HCT116 (cell line): ENCODE data around the gene SPRED3. TPM values are rescaled to one million over a fixed set of nuclear protein-coding genes. Genes with fewer than 3 reads are reported as not detected.

Experiments
- ATAC-seq: fragments of 200-7000 bp; cut with Tn5 transposase; 2 replicates; pipeline ENCODE4 v1.9.1; 2020; ENCODE audit warnings: mild to moderate bottlenecking, moderate library complexity
- BruUV-seq: library from RNA; stranded (reverse); fragments of 400-500 nt; replicated peaks from 2 replicates; lab custom pipeline; 2021; lab: Mats Ljungman, UMichigan
- CTCF ChIA-PET: fragments of 300-600 bp; sonication (Branson Sonifier 250); formaldehyde crosslinking; loops from one replicate; lab custom pipeline; 2021; ENCODE audit warnings: antibody characterized with exemption; lab: Charles Lee
- POLR2A ChIA-PET: fragments of 300-600, 350-600 bp; sonication (Branson Sonifier 250); formaldehyde crosslinking; loops from one replicate; lab custom pipeline; 2021; ENCODE audit warnings: antibody characterized with exemption; lab: Charles Lee
- RAD21 ChIA-PET, 2 experiments: fragments of 300-600 bp; sonication (Branson Sonifier 250); formaldehyde crosslinking; loops; one replicate each; lab custom pipeline; 2023; ENCODE audit warnings: low total read pairs in 2 of 2; ENCODE audit not compliant: uncharacterized antibody in 2 of 2, unreplicated experiment in 2 of 2, low non-redundant PET in 1 of 2; lab: Charles Lee
- DNase-seq: peaks from one replicate; pipeline ENCODE4 v3.0.0-alpha.2; 2010; ENCODE audit warnings: low read depth, low spot score
- H2AFZ ChIP-seq: fragments of 200-600 bp; shearing (Covaris generic), sonication (generic); 2 replicates; pipeline ENCODE4 v1.6.1; 2017; ENCODE audit warnings: low read depth, mixed run types, mixed read lengths, antibody characterized with exemption, low read length; ENCODE audit not compliant: poor library complexity, severe bottlenecking
- H3K27ac ChIP-seq: 2 replicates; pipeline ENCODE4 v1.5.1; 2012; ENCODE audit warnings: low read depth, low read length
- H3K27me3 ChIP-seq: fragments of 200-600 bp; sonication (generic); 2 replicates; pipeline ENCODE4 v1.6.1; 2016; ENCODE audit warnings: mixed run types, low read length, mixed read lengths; ENCODE audit not compliant: insufficient read depth
- H3K36me3 ChIP-seq, 2 experiments: fragments of 200-500 bp in 1 of 2; fragments of 200-600 bp in 1 of 2; sonication (Bioruptor generic) in 1 of 2; sonication (generic) in 1 of 2; 2 replicates each; pipeline versions ENCODE4 v1.5.1 to v1.6.1; 2014 to 2016; ENCODE audit warnings: low read length in 2 of 2, inconsistent platforms in 1 of 2, mixed read lengths in 1 of 2, mixed run types in 1 of 2; ENCODE audit not compliant: insufficient read depth in 2 of 2, control insufficient read depth in 1 of 2
- H3K4me1 ChIP-seq, 2 experiments: fragments of 200-600 bp in 1 of 2; sonication (generic) in 1 of 2; 2 replicates each; pipeline versions ENCODE4 v1.5.1 to v1.6.1; 2012 to 2017; ENCODE audit warnings: low read length in 2 of 2, inconsistent platforms in 1 of 2, mild to moderate bottlenecking in 1 of 2, mixed read lengths in 1 of 2, mixed run types in 1 of 2, moderate library complexity in 1 of 2; ENCODE audit not compliant: insufficient read depth in 2 of 2, control insufficient read depth in 1 of 2
- H3K4me2 ChIP-seq: fragments of 200-600 bp; sonication (generic); 2 replicates; pipeline ENCODE4 v1.6.1; 2017; ENCODE audit warnings: mixed run types, low read length, mixed read lengths
- H3K4me3 ChIP-seq, 2 experiments: fragments of 200-600 bp in 1 of 2; sonication (generic) in 1 of 2; replicated peaks in 1 of 2; 2 replicates each; pipeline ENCODE4 v1.5.1; 2011 to 2016; ENCODE audit warnings: low read length in 2 of 2, control low read depth in 1 of 2, low read depth in 1 of 2, mild to moderate bottlenecking in 1 of 2, mixed read lengths in 1 of 2, mixed run types in 1 of 2
- H3K79me2 ChIP-seq: fragments of 200-600 bp; sonication (generic); 2 replicates; pipeline ENCODE4 v1.6.1; 2017; ENCODE audit warnings: mild to moderate bottlenecking, mixed run types, low read length, moderate library complexity, mixed read lengths; ENCODE audit not compliant: insufficient read depth
- H3K9ac ChIP-seq: fragments of 200-600 bp; sonication (generic); 2 replicates; pipeline ENCODE4 v1.6.1; 2016; ENCODE audit warnings: low read length, mixed read lengths
- H3K9me2 ChIP-seq: fragments of 200-600 bp; sonication (generic), shearing (Covaris generic); 2 replicates; pipeline ENCODE4 v1.6.1; 2017; ENCODE audit warnings: mixed run types, mild to moderate bottlenecking, moderate library complexity; ENCODE audit not compliant: insufficient read depth
- H3K9me3 ChIP-seq, 2 experiments: fragments of 200-500 bp in 1 of 2; fragments of 200-600 bp in 1 of 2; sonication (Bioruptor generic) in 1 of 2; sonication (generic) in 1 of 2; 2 replicates each; pipeline ENCODE4 v1.6.1; 2014 to 2017; ENCODE audit warnings: low read length in 2 of 2, mixed read lengths in 2 of 2, inconsistent platforms in 1 of 2, low read depth in 1 of 2, mild to moderate bottlenecking in 1 of 2, mixed run types in 1 of 2, moderate library complexity in 1 of 2; ENCODE audit not compliant: control insufficient read depth in 1 of 2, insufficient read depth in 1 of 2
- H4K20me1 ChIP-seq: fragments of 200-600 bp; sonication (generic), shearing (Covaris generic); 2 replicates; pipeline ENCODE4 v1.6.1; 2017; ENCODE audit warnings: mixed run types, mild to moderate bottlenecking, moderate library complexity; ENCODE audit not compliant: insufficient read depth
- CBX3 ChIP-seq: IDR thresholded peaks from 2 replicates; pipeline ENCODE4 v1.6.1; 2012; ENCODE audit warnings: low read depth
- CEBPB ChIP-seq: IDR thresholded peaks from 2 replicates; pipeline ENCODE4 v1.6.1; 2012; ENCODE audit warnings: low read depth
- ELF1 ChIP-seq: IDR thresholded peaks from 2 replicates; pipeline ENCODE4 v1.6.1; 2012; ENCODE audit warnings: low read depth, borderline replicate concordance
- EZH2 ChIP-seq: fragments of 200-600 bp; sonication (generic); IDR thresholded peaks from 2 replicates; pipeline ENCODE4 v1.6.1; 2017; ENCODE audit warnings: antibody characterized with exemption, mixed run types
- FOSL1 ChIP-seq: IDR thresholded peaks from 2 replicates; pipeline ENCODE4 v1.6.1; 2012; ENCODE audit warnings: low read depth
- JUND ChIP-seq: IDR thresholded peaks from 2 replicates; pipeline ENCODE4 v1.6.1; 2012
- POLR2A ChIP-seq: IDR thresholded peaks from 2 replicates; pipeline ENCODE4 v1.7.0; 2011; ENCODE audit warnings: borderline replicate concordance; ENCODE audit not compliant: insufficient read depth, insufficient read length; ENCODE audit errors: extremely low read depth
- RAD21 ChIP-seq: IDR thresholded peaks from 2 replicates; pipeline ENCODE4 v1.6.1; 2012; ENCODE audit warnings: low read depth, mild to moderate bottlenecking
- REST ChIP-seq: IDR thresholded peaks from 2 replicates; pipeline ENCODE4 v1.6.1; 2012; ENCODE audit warnings: low read depth
- SIN3A ChIP-seq: IDR thresholded peaks from 2 replicates; pipeline ENCODE4 v1.6.1; 2012; ENCODE audit warnings: low read depth
- SP1 ChIP-seq: IDR thresholded peaks from 2 replicates; pipeline ENCODE4 v1.6.1; 2012; ENCODE audit warnings: low read depth
- TCF7L2 ChIP-seq: IDR thresholded peaks from 2 replicates; pipeline ENCODE4 v1.7.0; 2011; ENCODE audit warnings: borderline replicate concordance, inconsistent platforms; ENCODE audit not compliant: insufficient read depth, insufficient read length; ENCODE audit errors: extremely low read depth
- ZFX ChIP-seq: fragments of 450-650 bp; IDR thresholded peaks from 2 replicates; pipeline ENCODE4 v1.6.1; 2017
- ZNF274 ChIP-seq: fragments of 200-500 bp; sonication (Bioruptor generic); IDR thresholded peaks from 2 replicates; pipeline ENCODE4 v1.6.1; 2014; ENCODE audit warnings: mild to moderate bottlenecking, low read depth, low read length, inconsistent platforms
- intact Hi-C: fragments of 100-400 bp; cut with micrococcal nuclease; formaldehyde crosslinking; loops from 2 replicates; pipeline ENCODE4 v1.10.0; 2022
- total RNA-seq: library from RNA; stranded (reverse); gene quantifications from one replicate; pipeline ENCODE4 v1.2.1, GENCODE V29; 2021; ENCODE audit not compliant: unreplicated experiment
- TF ChIP-seq, protein P1 (sequence below), 3 experiments: fragments of 200-600 bp in 1 of 3; sonication (generic) in 1 of 3; IDR thresholded peaks in 2 of 3; conservative IDR thresholded peaks in 1 of 3; 2 replicates each; pipeline ENCODE4 v1.5.1; 2012 to 2017; ENCODE audit warnings: low read depth in 2 of 3, low read length in 2 of 3, antibody characterized with exemption in 1 of 3, borderline replicate concordance in 1 of 3, control low read depth in 1 of 3, mild to moderate bottlenecking in 1 of 3, mixed read lengths in 1 of 3, mixed run types in 1 of 3, moderate library complexity in 1 of 3; ENCODE audit not compliant: insufficient read depth in 1 of 3
- TF ChIP-seq, protein P2 (sequence below): IDR thresholded peaks from 2 replicates; pipeline ENCODE4 v1.6.1; 2011; ENCODE audit warnings: mild to moderate bottlenecking, low read length, moderate library complexity; ENCODE audit not compliant: insufficient replicate concordance; ENCODE audit errors: extremely low read depth
- TF ChIP-seq, protein P3 (sequence below): IDR thresholded peaks from 2 replicates; pipeline ENCODE4 v1.6.1; 2012

Gene SPRED3
- total RNA-seq, 1 experiment from 2014 or later = 3.4 TPM

GRCh38 chr19:38440592-38440991, 52.1 kb downstream of the SPRED3 start:
- ChIA-PET RAD21 (no interaction called here), POLR2A (no interaction called here), CTCF (interaction anchor here (1.7 kb wide), 1 partner anchor 37 kb away, joined by 5 read pairs; the partner anchor contains the start of gene FAM98C)
- Histone ChIP-seq H3K4me2 (no peak overlapping the region), H4K20me1 (no peaks in the 10 kb centered on the region), H3K27ac (no peak overlapping the region), H3K79me2 (no peaks in the 10 kb centered on the region), H3K9ac (no peak overlapping the region), H3K9me3 (no peaks in the 10 kb centered on the region), H3K4me3 (no peak overlapping the region), H3K27me3 (no peaks in the 10 kb centered on the region), H2AFZ (no peak overlapping the region), H3K36me3 (no peaks in the 10 kb centered on the region), H3K4me1 (no peaks in the 10 kb centered on the region; a peak in 1 of 4 replicates), H3K9me2 (no peaks in the 10 kb centered on the region)
- ATAC-seq (no peak), DNase-seq (no peak)
- intact Hi-C loops = no loop called here
- BruUV-seq = no TSS peak
- TF ChIP-seq CBX3 (no peak), ELF1 (no peak), REST (no peak), ZFX (no peak), JUND (no peak), ZNF274 (no peak), FOSL1 (no peak), SIN3A (no peak), SP1 (no peak), POLR2A (no peak), RAD21 (no peak), TCF7L2 (no peak), EZH2 (no peak), CEBPB (no peak)
- TF ChIP-seq, protein P1, sequence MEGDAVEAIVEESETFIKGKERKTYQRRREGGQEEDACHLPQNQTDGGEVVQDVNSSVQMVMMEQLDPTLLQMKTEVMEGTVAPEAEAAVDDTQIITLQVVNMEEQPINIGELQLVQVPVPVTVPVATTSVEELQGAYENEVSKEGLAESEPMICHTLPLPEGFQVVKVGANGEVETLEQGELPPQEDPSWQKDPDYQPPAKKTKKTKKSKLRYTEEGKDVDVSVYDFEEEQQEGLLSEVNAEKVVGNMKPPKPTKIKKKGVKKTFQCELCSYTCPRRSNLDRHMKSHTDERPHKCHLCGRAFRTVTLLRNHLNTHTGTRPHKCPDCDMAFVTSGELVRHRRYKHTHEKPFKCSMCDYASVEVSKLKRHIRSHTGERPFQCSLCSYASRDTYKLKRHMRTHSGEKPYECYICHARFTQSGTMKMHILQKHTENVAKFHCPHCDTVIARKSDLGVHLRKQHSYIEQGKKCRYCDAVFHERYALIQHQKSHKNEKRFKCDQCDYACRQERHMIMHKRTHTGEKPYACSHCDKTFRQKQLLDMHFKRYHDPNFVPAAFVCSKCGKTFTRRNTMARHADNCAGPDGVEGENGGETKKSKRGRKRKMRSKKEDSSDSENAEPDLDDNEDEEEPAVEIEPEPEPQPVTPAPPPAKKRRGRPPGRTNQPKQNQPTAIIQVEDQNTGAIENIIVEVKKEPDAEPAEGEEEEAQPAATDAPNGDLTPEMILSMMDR (IDR thresholded peaks at IDR 0.05 in 2 of 3, conservative IDR thresholded peaks at IDR 0.05 in 1 of 3; ENCODE audit: borderline replicate concordance in 1 of 3, insufficient read depth in 1 of 3, low read depth in 2 of 3, low read length in 2 of 3) = no peak
- TF ChIP-seq, protein P2, sequence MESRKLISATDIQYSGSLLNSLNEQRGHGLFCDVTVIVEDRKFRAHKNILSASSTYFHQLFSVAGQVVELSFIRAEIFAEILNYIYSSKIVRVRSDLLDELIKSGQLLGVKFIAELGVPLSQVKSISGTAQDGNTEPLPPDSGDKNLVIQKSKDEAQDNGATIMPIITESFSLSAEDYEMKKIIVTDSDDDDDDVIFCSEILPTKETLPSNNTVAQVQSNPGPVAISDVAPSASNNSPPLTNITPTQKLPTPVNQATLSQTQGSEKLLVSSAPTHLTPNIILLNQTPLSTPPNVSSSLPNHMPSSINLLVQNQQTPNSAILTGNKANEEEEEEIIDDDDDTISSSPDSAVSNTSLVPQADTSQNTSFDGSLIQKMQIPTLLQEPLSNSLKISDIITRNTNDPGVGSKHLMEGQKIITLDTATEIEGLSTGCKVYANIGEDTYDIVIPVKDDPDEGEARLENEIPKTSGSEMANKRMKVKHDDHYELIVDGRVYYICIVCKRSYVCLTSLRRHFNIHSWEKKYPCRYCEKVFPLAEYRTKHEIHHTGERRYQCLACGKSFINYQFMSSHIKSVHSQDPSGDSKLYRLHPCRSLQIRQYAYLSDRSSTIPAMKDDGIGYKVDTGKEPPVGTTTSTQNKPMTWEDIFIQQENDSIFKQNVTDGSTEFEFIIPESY = no peak
- TF ChIP-seq, protein P3, sequence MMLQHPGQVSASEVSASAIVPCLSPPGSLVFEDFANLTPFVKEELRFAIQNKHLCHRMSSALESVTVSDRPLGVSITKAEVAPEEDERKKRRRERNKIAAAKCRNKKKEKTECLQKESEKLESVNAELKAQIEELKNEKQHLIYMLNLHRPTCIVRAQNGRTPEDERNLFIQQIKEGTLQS = no peak
